ENCODE measurements around the gene OR2T35.

The OR2T35 gene

DNA sequence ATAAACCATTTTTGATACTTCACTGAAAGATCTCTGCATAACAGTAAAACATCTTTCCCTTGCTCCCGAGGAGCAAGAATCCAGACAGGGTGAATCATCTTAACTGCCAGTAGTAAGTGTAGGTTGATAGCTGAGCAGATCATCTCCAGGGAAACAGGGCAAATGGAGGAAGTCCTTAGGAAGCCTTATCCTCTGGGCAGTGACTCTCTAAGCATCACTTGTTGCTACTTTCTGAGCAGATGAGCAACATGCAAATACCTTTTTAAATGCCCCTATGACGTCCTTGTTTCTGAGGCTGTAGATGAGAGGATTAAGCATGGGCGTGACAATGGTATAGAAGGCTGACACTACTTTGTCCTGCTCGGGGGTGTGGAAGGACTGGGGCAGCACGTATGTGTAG is 19.1 kb downstream of the OR2T35 start:
- no peak for DNase-seq

DNA sequence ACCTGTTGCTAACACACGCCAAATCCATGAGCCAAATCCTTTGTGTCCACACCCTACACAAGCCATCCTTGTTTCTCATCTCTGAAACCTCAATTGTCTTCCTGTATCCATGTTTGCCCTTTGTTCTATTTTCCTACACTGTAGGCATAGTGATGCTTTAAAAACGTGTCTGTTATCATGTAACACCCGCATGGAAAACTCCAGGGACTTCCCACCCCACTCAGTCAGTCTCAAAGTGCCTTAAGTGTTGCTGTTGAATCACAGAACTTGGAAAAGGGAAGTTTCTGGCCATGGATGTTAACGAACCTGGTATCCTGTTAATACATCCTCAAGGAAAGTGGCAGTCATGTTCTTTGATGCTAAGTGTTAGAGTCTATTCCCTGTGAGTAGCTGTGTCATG is 19.9 kb downstream of the OR2T35 start:
- DNase-seq: no peak

DNA sequence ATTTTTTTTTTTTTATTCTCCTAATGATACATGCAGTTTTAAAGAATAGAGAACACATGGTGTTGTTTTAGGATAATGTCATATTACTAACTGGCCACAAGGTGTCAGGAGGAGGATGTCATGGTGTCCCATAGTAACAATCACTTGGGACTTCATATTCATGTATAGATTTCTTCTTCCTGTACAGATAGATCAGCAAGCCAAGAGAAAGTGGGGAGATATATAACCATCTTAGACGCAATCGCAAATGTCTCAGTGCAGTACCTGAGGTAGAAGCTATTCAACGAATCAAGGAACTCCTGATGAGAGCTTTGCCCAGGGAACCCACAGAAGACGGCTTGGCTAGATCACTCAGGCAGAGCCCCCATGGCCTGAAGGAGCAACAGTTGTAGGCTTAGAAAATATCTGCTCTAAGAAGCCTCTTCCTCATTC is 22.5 kb downstream of the OR2T35 start:
- DNase-seq: no peak

DNA sequence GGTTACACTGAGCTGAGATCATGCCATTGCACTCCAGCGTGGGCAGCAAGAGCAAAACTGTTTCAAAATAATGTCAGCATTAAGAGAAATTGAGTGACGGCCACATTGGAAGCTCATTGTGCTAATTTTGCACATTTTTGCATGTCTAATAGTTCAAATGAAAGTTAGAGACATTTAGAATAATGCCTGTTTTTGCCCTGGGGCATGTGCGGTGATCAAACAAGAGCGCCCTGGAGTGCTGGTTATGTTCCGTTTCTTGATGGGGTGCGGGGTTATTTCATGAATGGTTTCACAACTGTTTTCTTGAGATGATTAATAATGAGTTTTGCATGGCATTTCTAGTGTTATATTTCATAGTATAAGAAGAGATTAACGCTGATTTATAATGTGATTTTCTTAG is 23.3 kb downstream of the OR2T35 start:
- no peak for DNase-seq

DNA sequence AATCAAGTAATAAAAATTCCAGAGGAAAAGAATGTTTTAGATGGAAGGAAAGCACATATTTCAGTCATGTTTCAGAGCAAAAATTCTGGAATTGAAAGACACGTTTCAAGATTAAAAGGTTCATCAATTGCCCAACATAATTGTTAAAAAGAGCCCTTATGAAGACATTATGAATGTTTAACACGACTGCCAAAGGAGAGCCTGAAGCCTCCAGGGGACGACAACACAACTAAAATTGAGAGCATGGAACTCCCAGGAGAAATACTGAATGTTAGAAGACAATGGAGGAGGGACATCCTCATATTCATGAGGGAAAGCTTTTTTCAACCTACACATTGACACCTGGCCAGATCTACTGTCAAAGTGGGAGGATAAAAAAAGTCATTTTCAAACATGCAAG is 26.2 kb downstream of the OR2T35 start:
- DNase-seq: no peak

DNA sequence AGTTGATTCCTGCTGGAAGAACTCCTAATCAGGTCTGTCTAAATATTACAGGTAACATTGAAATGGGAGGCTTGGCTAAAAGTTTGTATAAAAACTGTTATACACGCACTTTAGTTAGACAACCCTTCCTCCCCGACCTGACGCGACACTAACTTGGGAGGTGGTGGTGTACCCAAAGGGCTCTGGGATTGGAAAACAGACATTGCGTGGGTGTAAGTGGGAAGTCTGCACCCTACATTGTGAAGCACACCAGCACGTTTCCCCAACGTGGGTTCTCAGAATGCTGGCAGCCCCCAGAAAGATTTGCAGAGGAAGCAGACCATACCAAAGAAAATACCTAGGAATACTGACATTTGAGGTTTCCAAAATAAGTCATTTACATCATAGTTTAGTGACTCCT is 27.0 kb downstream of the OR2T35 start:
- no peak for DNase-seq

DNA sequence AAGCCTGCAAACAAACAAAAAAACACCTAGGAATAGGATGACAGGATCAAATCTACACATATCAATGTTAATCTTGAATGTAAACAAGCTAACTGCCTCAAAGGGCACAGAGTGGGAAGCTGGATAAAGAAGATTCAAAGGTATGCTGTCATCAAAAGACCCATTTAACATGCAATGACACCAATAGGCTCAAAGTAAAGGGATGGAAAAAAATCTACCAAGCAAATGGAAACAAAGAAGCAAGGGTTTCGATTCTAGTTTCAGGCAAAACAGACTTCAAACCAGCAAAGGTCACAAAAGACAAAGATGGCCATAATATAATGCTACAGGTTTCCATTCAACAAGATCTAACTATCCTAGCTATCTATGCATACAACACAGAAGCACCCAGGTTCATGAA is 31.3 kb downstream of the OR2T35 start:
- DNase-seq: no peak

DNA sequence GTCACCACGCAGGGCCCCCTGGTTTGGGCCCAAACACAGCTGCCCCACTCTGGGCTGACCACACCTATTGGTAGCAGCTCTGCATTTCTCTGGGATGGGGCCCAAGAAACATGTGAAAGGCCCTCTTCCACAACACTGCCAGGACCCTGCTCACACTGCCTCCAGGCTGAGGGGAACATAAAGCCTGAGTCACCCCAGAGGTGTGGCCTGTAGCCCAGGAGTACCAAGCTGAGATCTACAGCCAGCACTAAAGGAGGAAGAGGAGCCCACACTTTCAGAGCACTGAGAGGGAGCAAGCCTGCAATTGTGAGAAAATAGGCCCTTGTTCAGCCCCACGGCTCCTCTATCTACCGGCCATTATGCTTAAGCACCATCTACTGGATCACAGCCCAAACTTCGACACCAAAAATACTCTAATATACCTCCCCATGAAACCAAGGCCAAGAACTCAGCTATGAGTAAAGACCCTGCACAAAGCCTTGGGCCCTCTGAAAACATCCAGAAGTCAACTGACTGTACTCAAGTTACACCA is 33.1 kb downstream of the OR2T35 start:
- no peak for DNase-seq

DNA sequence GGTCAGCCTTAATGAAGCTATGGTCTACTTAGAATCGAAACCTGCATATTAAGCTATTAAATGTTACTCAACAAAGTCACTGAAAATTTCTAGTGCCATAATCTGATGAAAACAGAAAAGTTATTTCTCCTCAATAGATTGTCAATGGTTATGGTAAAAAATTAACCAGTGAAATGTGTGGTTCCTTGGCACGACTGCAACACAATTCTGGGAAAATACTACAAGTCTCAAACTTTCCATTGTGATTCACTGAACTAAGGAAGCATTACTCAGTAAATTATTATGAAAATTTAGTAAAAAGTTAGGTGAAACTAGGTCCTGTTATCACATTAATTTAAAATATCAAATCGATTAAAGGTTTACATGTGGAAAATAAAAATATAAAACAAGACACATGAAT is 34.8 kb downstream of the OR2T35 start:
- DNase-seq: no peak

DNA sequence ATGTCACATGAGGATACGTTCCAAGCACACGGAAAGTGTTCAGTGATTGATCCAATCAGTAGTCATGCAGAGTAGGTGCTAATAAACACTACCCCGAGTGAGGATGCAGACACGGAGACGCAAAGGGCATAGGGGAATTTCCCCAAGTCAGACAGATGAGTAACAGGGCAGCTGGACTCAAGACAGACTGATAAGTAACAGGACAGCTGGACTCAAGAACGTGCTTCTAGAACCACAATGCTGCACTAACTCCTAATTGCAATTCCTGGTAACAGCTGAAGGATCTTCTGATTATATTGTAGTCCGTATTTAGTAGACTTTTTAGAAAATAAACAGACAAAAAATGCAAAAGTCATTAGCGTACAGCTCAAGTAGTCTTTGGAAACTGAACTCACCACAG is 45.7 kb downstream of the OR2T35 start:
- no peak for DNase-seq

DNA sequence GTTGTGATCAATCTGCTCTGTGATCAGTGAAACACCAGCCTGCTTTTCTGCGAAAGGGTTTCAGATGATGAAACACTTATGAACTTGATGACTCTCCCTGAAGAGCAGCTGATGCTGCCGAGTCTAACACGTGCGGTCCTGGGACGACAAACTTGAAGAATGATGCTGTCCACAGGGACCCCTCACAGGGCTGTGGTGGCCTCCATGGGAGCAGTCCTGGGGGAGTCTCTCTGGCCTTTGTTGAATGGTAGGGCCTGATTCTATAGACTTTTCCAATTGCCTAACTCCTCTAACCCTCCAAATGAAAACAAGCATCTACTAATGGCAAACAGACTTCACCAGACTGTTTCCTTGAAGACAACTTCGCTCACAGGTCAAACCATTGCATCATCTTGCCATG is 47.5 kb downstream of the OR2T35 start, which contains the start of gene OR2T10:
TSS of gene OR2T10 (minus strand) at position 112 of the 400 bp plus-strand sequence. CDS start 3,932 bp downstream, outside the sequence.
- DNase-seq: no peak

DNA sequence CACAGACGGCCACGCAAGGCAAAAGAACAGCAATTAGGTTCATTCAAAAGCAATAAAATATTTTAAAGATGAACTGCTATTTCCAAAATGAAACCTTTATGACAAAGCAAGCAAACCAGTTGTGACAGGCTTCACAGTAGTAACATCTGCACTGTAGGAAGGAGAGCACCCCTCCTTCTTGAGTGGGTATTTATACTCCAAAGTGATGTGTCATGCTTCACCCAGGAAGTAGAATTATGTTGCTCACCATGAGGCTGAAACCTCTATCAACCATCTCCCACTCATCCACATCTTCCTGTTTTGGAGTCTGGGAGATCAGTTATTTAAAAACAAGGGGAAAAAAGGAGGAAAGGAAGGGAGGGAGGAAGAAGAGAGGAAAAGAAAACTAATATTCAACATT is 48.5 kb downstream of the OR2T35 start:
- DNase-seq: no peak

DNA sequence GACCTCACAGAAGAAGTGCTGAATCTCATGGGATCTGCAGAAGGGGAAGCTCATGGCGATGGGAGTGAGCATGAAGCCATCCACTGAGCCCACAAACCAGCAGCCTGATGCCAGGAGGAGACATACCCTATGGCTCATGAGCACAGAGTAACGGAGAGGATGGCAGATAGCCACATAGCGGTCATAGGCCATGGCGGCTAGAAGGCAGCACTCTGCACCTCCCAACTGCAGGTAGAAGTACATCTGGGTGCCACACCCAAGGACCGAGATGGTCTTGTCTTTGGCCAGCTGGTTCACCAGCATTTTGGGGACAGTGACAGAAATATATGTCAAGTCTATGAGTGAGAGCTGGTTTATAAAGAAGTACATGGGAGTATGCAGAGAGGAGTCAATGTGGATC is 51.9 kb downstream of the OR2T35 start:
- DNase-seq: no peak

DNA sequence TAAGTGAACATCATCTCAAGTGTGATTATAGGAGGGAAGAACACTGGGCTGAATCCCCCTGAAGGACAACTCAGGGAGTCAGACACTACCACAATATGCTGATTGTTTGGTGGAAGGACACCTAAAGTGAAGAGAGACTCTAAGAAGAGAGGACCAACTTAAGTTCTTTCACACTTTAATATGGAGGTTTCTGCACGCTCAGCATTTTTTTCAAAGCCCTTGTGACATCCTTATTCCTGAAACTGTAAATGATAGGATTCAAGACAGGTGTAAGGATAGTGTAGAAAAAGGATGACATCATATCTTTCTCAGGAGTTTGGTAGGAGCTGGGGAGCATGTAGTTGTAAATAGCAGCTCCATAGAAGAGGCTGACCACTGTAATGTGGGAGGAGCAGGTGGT is 52.4 kb downstream of the OR2T35 start:
- DNase-seq: no peak

DNA sequence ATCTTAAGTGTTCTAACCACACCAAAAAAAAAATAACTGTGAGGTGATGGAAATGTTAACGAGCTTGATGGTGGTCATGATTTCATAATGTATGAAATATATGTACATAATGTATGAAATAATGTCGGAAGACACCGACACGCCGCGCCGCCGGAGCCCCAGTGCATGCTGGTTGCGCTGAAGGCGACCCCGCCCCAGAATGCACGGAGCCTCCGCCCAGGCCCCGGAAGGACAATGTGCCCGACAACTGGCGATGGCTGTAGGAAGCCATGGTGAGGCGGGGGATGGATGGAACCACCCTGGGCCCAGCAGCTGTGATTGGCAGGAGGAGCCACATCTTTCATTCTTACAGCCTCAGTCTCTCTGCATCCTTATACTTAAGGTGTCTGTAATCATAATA is 55.0 kb downstream of the OR2T35 start:
- DNase-seq: no peak

DNA sequence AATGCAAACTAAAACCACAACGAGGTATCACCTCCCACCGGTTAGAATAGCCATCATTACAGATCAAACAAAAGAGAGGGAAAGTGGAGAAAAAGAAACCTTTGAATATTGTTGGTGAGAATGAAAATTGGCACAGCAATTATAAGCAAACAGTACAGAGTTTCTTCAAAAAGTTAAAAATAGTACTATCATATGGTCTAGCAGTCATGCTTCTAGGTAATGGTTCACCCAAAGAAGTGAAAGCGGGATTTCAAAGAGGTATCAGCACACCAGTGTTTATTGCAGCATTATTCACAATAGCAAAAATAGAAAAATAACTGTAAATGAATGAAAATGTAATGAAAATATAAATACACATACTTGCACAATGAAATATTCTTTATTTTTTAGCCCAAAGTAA is 55.7 kb downstream of the OR2T35 start:
- DNase-seq: no peak

All from NCI-H187 treated with DMSO at 0.1 percent for 48 hours (cell line).